ENCODE data around the gene TSPAN4.

GRCh38 chr11:797296-798092, 45.2 kb upstream of the TSPAN4 start:
- TF ChIP-seq CTCF (conservative IDR thresholded peaks at IDR 0.05; ENCODE audit: low read length) (no peak), EZH2phosphoT487 (IDR thresholded peaks at IDR 0.05; ENCODE audit: borderline replicate concordance, low read depth, low read length) (no peak)

Data from OCI-LY7 (cell line).